Ovary (tissue), 3 donors: Measurements from ENCODE around the gene CIZ1.

Source experiments
- CTCF ChIP-seq, 3 donors: fragments of 450-650 bp in 2 of 3; fragments of 200-600 bp in 1 of 3; IDR thresholded peaks; one replicate each; pipeline versions ENCODE4 v1.5.1 to v1.8.0; 2016 to 2022; ENCODE audit warnings: antibody characterized with exemption in 3 of 3, mild to moderate bottlenecking in 1 of 3
- EP300 ChIP-seq: sonication (generic); formaldehyde crosslinking; IDR thresholded peaks from one replicate; pipeline ENCODE4 v1.6.1; 2017; ENCODE audit warnings: antibody characterized with exemption
- donor health status: DM: no; HTN: no; CAD: no.

GRCh38 chr9:128127990-128128835 is 63.2 kb downstream of the CIZ1 start:
- TF ChIP-seq CTCF (IDR thresholded peaks at IDR 0.05), result no peak
- TF ChIP-seq EP300, result no peak
